Head of caudate nucleus (tissue), 42 donors: ENCODE measurements around the gene NAA80.
A peak's percentile ranks its signal among the peaks of the same experiment; 100 is the strongest.

Source experiments
- DNase-seq, 42 donors: peaks; one replicate each; pipeline versions ENCODE4 v3.0.0 to v3.0.0-alpha.2; 2020 to 2021; ENCODE audit warnings: mixed read lengths in 7 of 42
- intact Hi-C: fragments of 100-400 bp; cut with DNase I; formaldehyde crosslinking; loops from one replicate; pipeline ENCODE4 v1.15.0; 2022

The NAA80 gene

GRCh38 chr3:50278123-50278879, 20.9 kb downstream of the NAA80 start:
- intact Hi-C loops, result loop anchor here (5.0 to 10.0 kb wide), 3 partner anchors 46 to 164 kb away; partner anchors contain the start of genes GNAT1, HYAL2 and TUSC2

GRCh38 chr3:50276762-50277101, 22.5 kb downstream of the NAA80 start:
- DNase-seq, result peak in 1 of 42 donors; percentile 14
- intact Hi-C loops, result loop anchor here (5.0 to 10.0 kb wide), 3 partner anchors 48 to 162 kb away; partner anchors contain the start of genes GNAT1, HYAL2 and TUSC2

More at GRCh38 chr3:50278123-50278879, 20.9 kb downstream of the NAA80 start:
- DNase-seq, result peak in 12 of 42 donors; percentile 28 to 80 (median 60)

- peak in 2 of 42 donors; percentile 13 to 19 for DNase-seq
- intact Hi-C loops, result loop anchor here (5.0 to 10.0 kb wide), 3 partner anchors 49 to 161 kb away; partner anchors contain the start of genes GNAT1, HYAL2 and TUSC2
Measured at GRCh38 chr3:50275996-50276761, 23.0 kb downstream of the NAA80 start.

GRCh38 chr3:50275141-50275995, 23.8 kb downstream of the NAA80 start:
- intact Hi-C loops, result loop anchor here (5.0 to 10.0 kb wide), 3 partner anchors 49 to 161 kb away; partner anchors contain the start of genes GNAT1, HYAL2 and TUSC2
- peak in 2 of 42 donors; percentile 14 to 17 for DNase-seq

GRCh38 chr3:50274371-50275104, 24.7 kb downstream of the NAA80 start:
- DNase-seq, result peak in 34 of 42 donors; percentile 42 to 85 (median 67)
- intact Hi-C loops, result loop anchor here (5.0 to 10.0 kb wide), 3 partner anchors 50 to 160 kb away; partner anchors contain the start of genes GNAT1, HYAL2 and TUSC2

- intact Hi-C loops, result loop anchor here (2.0 to 10.0 kb wide), 3 partner anchors 47 to 159 kb away; partner anchors contain the start of genes HYAL2 and TUSC2
- peak in 1 of 42 donors; percentile 17 for DNase-seq
Measured at GRCh38 chr3:50273689-50274065, 25.5 kb downstream of the NAA80 start.

- intact Hi-C loops, result loop anchor here (2.0 to 10.0 kb wide), 3 partner anchors 46 to 158 kb away; partner anchors contain the start of genes HYAL2 and TUSC2
Measured at GRCh38 chr3:50272911-50273688, 26.1 kb downstream of the NAA80 start.

GRCh38 chr3:50272538-50272910, 26.7 kb downstream of the NAA80 start:
- DNase-seq, result peak in 1 of 42 donors; percentile 14
- intact Hi-C loops, result loop anchor here (2.0 to 10.0 kb wide), 3 partner anchors 46 to 158 kb away; partner anchors contain the start of genes HYAL2 and TUSC2

More at GRCh38 chr3:50272911-50273688, 26.1 kb downstream of the NAA80 start:
- peak; percentile 77 to 97 (median 90) for DNase-seq

GRCh38 chr3:50271314-50271936, 27.8 kb downstream of the NAA80 start:
- DNase-seq, result no peak
- intact Hi-C loops, result loop anchor here (10.0 kb wide), 2 partner anchors 53 to 157 kb away; partner anchors contain the start of genes HYAL2 and TUSC2

GRCh38 chr3:50270422-50271224, 28.6 kb downstream of the NAA80 start:
- peak in 19 of 42 donors; percentile 38 to 81 (median 55) for DNase-seq
- intact Hi-C loops, result loop anchor here (10.0 kb wide), 2 partner anchors 54 to 156 kb away; partner anchors contain the start of genes HYAL2 and TUSC2

- intact Hi-C loops, result loop anchor here (10.0 kb wide), 2 partner anchors 55 to 155 kb away; partner anchors contain the start of genes HYAL2 and TUSC2
- peak in 1 of 42 donors; percentile 17 for DNase-seq
Measured at GRCh38 chr3:50269977-50270413, 29.2 kb downstream of the NAA80 start.

- no peak for DNase-seq
- intact Hi-C loops, result no loop called here
Measured at GRCh38 chr3:50269460-50269859, 29.7 kb downstream of the NAA80 start.

GRCh38 chr3:50268703-50269451, 30.3 kb downstream of the NAA80 start, which contains the start of gene SEMA3B:
Gene SEMA3B, plus strand, starts transcription at chr3:50269147. Its CDS starts 94 bp downstream, at chr3:50269241.
- DNase-seq, result peak in 34 of 42 donors; percentile 42 to 84 (median 66)

GRCh38 chr3:50268276-50268675, 30.9 kb downstream of the NAA80 start:
- DNase-seq, result no peak
- intact Hi-C loops, result no loop called here

More at GRCh38 chr3:50268703-50269451, 30.3 kb downstream of the NAA80 start, which contains the start of gene SEMA3B:
- intact Hi-C loops, result no loop called here
